HG03354 (cell line): ENCODE measurements around the gene COL23A1.

Experiments used
- ATAC-seq: cut with Tn5 transposase; IDR thresholded peaks from one replicate; pipeline ENCODE4 v1.9.1; 2021; ENCODE audit warnings: mild to moderate bottlenecking; ENCODE audit not compliant: unreplicated experiment, poor library complexity, severe bottlenecking

COL23A1 gene

GRCh38 chr5:178516504-178517235 is 73.5 kb downstream of the COL23A1 start:
- no peak for ATAC-seq

DNA sequence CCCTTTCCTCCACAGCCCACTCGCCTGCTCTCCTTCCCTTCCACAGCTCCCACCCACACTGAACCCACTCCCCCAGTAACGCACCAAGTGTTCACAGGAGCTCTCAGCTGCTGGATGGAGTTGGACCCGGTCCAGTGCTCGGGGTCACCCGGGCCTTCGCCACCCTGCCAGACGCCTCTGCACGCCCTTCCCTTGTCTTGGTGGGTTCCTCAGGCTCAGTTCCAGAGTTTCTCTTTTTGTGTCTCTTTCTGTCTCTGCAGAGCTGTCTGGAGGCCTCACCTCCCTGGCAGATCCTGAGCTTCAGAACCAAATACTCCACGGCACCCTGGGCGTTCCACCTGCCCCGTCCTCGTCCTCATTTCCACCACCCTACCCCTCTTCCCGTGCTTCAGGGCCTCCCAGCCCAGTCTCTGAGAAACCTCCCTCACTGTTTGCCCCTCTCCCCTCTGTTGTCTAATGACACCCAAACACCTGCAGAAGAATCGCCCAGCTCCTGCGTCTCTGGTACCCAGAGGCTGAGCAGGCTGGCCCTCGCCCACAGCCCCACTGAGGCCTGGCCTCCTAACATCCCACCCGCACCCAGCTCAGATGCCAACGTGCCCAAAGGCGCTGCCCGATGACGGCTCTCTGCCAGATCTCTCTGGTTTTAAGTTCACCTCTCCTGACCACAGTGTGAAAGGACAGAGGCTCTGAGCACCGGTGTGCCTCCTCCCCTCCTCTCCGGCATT is 74.3 kb downstream of the COL23A1 start:
- ATAC-seq, result no peak

DNA sequence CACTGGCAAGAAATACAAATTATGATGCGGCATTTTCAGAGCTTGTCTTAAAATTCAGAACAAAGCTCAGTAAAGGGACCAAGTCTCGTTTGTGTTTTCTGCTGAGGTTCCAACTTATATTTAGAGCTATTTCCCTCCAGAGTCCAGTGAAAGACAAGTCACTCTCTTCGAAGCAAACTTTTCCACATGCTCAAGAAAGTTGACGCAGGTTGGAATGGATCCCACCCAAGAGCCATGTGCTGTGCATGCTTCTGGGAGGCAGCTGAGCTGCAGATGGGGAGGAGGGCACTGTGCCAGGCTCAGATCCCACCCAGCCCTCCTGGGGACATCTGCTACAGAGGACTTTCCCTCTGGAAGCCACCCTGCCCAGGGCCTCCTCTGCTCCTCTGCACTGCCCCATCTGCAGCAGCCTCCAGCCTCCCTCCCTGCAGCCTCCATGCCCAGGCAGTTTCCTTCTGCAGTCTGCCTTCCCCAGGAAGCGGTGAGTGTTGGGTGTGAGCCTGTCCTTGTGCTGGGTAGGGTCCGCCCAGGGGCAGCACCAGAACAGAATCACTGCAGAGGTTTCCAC is 75.3 kb downstream of the COL23A1 start:
- no peak for ATAC-seq

DNA sequence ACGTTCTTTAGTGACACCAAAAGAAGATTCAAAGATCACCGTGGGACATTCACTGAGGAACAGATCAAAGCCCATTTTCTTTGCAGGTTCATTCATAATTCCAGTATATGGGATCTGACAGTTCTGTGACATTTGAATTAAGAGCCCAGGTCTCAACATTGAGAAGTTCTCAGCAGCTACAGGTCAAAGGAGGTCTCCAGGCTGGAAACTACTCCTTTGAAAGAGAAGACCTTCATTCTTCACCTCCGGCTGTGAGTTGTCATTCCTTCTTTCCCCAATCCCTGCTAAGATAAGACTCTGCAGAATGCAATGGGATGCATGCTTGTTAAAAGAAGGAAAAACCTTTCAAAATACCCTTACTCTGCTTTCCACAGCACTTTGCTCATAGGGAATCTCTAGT is 79.0 kb downstream of the COL23A1 start:
- ATAC-seq, result no peak

DNA sequence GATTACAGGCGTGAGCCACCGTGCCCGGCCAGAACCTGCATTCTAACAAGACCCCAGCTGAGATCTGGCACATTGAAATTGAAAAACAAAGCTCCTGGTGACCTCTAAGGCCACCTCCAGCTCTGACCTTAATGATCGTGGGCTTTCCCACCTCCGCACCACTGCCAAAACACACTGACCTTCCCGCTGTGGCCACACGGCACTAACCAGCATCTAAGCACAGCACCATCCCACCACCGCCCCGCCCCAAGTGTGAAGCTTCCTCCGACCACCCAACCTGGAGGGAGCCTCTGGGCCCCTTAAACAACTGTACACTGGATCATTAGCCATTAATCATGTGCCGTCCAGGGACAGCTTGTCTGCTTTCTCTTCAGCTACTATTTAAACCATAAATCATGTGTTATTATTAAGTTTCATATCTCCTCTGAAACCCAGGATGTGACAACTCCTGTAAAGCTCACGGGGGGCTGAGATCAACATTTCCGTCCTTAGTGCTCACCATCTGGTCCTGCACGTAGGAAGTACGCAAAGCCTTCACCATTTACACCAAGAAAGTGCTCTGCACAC is 80.6 kb downstream of the COL23A1 start:
- no peak for ATAC-seq

DNA sequence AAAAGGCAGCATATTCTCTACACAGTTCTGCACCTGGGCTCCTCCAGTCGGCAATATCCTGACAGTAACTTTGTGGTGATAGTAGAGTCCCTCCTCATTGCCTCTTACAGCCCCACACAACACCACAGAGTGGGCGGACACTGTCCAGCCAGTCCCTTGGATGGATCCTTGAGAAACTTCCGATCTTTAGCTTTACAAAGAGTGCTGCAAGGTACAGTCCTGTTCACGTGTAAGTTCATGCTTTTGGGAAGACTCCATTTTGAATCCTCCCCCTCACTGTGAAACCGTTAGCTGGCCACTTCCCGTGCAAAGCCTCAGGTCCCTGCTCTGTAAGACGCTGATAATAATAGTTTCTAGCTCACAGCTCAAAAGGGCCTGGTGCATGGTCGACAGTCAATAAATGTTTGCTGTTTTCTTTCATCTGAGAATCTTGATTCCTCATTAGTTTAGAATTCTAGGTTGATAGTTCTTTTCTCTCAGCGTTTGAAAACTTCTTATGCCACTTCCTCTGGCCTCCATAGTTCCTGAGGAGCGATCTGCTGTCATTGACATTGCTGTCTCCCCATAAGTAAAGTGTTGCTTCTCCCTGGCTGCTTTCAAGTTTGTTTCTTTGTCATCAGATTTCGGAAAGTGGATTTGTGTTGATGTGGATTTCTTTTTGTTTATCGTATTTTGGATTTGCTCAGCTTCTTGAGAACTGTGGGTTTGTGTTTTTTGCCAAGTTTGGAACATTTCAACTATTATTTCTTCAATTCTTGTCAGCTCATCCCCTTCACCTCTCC is 82.9 kb downstream of the COL23A1 start:
- no peak for ATAC-seq

DNA sequence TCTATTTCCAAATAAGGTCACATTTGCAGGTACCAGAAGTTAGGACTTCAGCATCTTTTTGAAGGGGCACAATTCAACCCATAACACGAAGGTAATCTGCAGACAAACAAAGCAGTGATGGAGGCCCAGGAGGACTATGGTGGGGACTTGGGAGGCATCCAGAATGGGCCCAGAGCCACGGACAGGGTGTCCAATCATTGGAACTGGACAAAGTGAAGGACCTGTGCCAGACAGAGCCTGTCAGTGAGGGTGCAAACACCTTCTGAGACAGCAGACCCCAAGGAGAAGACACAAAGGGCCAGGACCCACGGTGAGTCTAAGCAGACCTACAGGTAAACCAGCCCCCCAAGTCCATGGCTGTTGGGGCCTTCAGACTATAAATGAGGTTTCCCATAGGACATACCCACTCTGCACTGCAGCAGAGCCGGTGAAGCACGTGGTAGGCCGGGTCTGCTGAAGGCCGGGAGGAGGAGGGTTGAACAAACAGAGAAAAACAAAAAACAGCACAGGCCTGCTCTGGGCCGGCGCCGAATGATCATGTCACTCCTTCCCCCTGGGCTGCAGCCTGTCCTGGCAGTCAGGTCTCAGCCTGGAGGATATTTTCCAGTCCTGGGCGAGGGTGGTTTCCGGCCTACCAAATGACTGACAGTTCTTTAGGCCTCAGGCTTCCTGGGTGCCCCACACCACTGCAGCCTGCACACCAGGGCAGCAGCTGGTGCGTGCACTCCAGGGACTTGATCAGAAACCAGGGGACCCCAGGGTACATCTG is 84.4 kb downstream of the COL23A1 start:
- ATAC-seq, result no peak

DNA sequence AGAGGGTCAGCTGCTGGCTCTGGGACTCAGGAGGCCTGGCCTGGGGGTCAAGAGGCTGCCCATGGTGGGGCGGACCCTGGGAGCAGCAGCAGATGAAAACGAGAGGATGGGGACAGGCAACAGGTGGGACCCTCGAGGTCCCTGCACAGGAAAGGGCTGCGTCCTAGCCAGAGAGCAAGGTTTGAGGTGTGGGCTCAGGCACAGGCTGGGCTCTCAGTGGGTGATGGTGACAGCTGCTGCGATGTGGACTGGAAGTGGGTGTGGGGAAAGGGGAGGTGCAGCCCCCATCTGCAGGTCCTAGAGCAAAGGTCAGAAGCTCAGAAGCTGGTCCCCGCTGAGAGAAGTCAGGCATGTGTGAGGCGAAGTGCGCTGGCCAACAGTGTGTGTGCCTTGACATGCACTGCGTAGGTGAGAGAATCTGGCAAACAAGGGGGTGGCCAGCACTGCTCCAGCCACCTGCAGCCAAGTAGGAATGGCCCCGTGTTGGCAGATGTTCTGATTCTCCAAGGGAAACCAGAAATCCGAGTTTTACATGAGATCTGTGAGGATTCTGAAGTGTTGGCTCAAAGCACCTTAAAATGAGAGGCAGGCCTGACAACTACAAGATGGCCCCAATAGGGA is 85.7 kb downstream of the COL23A1 start:
- ATAC-seq, result no peak

DNA sequence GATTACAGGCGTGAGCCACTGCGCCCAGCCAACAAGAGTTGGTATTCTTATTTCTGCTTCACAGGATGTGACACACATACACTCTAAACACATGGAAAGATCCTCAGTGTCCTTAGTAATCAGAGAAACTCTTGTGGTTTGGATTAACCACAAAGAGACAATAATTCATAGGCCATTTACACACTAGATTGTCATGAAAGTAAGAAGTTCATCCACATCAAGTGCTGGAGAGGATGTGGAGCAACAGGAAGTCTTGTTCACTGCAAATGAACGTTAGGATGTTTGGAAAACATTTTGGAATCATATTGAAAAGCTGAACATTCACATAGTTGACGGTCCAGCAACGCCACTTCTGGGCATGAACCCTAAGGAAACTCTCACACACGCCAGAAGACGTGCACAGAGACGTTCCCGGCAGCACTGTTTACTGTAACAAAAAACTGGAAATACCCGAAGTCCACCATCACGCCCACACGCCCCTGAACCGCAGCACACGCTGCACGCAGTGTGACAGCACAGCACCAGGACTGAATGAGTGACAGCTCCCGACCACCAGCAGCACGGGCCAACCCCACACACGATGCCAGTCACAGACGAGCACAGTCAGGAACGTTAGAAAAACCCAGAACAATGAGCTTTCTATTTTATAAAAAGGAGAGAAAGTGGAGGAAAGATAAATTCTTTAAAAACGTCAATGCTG is 87.6 kb downstream of the COL23A1 start:
- ATAC-seq, result no peak

GRCh38 chr5:178499352-178499751 is 90.8 kb downstream of the COL23A1 start:
- ATAC-seq, result no peak

DNA sequence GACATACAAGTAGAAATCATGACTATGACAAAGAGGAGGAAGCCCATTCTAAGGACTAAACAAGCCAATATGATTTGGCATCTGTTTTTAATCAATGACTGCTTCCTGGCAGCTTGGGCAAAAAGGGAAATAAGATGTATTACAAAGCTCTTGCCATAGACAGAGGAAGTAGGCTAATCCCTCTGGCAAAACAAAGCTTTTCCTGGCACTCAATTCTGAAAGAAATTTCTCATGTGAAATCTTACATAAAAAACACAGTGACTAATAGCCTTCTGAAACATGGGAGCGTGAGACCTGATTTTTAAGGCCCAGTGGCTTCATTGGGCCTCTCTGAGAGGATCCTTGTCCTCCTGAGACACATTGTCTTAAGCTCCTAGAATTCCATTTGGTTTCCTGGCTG is 93.6 kb downstream of the COL23A1 start:
- no peak for ATAC-seq

GRCh38 chr5:178496214-178496613 is 94.0 kb downstream of the COL23A1 start:
- ATAC-seq, result no peak

- no peak for ATAC-seq
These were observed 94.5 kb downstream of the COL23A1 start for GRCh38 chr5:178495706-178496105.

DNA sequence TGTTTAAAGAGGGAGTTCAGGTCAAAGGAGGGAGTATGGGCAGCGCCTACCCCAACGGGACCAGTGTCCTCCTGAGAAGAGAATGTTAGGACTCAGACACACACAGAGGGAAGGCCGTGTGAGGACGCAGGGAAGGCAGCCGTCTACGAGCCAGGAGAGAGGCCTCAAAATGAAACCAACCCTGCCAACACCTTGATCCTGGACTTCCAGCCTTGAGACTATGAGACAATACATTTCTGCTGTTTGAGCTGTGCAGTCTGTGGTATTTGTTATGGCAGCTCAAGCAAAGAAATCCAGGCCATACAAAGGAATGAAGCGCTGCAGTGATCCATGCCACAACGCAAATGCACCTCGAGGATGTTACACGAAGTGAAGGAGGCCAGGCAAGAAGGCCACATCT is 97.9 kb downstream of the COL23A1 start:
- no peak for ATAC-seq

DNA sequence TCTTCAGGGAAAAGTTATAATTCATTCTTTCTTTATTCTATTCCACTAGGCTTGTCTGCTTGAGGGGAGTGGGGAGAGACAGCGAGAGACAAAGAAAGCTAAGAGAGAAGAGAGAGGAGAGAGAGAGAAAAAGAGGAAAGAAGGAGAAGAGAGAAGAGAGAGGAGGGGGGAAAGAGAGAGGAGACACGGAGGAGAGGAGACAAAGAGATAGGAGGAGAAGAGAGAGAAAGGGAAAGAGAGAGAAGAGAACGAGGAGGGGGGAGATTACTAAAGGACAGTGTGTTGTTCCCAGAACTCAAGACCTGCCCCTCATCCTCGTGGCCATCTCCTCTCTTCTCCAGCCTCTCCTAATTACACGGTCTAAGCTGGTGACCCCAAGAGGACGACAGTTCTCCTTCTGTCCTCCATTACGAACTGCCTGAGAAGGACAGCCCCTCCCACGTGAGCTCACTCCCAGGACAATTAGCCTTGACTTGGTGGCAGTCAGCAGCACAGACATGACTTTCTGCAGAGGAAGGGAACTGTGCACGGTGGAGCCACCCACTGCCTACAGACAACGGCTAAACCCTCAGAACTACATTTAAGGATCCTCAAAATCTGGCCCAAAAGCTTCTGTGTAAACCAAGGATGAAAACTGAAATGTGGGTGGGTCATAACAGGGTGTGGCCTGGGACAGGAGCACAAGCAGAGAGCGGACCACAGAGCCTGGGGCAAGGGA is 99.1 kb downstream of the COL23A1 start:
- no peak for ATAC-seq

GRCh38 chr5:178489271-178489976 is 100.8 kb downstream of the COL23A1 start:
- ATAC-seq, result no peak

DNA sequence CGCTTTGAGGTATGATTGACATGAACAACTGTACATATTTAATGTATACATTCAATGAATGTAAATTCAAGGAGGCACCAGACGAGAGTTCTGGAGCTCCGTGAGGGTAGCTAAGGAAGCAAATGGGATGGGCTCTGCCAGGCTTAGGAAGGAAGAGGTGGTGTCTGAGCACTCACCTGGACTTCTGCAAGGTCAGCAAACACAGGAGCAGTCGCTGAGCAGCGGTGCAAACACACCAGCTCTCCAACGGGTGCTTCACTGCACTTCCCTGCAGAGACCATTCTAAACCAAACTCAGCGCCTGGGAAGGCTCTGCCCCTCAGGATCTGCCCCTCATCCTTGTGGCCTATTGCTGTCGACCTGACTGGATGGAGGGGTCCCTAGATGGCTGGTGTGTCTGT is 101.5 kb downstream of the COL23A1 start:
- ATAC-seq, result no peak
